Measurements from ENCODE around the gene BCKDHA.
"Not testable (repeated sequence)": the region's sequence is repeated elsewhere in the genome, so short reads cannot be mapped to it uniquely, and the experiment has no call there.

Gene BCKDHA

DNA sequence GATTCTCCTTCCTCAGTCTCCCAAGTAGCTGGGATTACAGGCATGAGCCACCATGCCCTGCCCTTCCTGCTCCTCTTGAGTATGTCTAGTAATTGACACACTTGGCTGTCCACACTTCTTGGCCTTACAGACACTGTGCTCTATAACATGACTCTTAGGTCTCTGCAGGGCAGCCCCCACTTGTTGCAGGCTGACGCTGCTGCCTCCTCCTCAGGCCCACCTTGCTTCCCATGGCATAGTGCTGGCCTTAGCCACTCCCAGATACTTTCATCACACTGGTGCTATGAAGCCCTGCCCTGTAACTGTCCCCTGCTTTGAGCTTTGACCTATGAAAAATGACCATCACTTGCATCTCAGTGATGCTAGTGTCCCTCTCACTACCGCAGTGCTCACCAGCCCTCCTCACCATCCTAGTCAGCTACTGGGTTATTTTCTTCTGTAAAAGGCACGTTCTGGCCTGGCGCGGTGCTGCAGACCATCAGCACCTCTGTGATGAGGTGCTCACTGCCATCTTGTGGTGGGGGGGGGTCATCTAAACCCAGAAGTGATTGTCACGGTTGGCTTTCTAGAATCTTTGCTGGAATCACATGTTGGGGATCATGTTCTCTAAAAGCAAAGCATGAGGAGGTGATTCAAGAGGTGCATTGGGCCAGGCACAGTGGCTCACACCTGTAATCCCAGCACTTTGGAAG lies 55.1 kb downstream of the BCKDHA start:
- DNase-seq = no peak

DNA sequence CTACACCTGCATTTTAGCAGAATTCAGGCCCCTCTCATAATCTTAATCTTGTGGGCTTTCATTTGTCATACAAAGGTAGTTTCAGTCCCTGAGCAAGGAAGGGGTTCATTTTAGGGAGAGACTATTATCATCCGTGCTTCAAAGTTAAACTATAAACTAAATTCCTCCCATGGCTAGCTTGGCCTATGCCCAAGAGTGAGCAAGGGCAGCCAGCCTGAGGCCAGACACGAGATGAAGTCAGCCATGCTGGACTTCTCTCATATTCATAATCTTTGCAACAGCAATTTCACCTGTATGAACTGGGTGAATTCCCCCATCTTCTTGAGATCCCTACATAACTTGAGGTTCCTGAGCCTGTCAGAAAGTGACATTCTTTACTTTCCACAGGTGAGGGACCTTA lies 58.3 kb downstream of the BCKDHA start:
- no peak for DNase-seq

DNA sequence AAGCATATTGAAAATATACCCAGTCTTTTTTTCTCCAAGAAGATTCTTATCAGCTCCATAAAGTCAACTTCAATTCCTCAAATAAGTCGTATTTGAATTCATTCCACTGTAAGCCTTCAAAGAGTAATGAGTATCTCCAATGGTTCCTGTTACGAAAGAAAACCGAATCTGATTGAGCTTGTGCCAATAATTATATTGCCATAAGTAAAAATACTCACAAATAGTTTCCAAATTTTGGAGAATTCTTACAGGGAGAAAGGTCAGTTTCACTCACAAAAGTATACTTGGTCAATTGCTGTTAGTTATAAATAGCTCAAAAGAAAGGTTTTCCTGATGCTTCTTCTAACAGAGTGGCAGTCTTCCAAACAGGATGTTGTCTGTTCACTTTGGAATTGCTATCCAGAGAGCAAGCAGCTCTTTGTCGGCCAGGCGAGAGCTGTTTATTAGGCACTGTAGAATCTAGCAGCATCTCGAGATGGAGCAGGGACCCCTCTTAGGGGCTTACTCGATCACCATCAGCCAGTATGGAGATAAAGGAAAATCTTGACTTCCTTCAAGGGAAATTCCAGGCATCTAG lies 58.8 kb downstream of the BCKDHA start:
- no peak for DNase-seq

DNA sequence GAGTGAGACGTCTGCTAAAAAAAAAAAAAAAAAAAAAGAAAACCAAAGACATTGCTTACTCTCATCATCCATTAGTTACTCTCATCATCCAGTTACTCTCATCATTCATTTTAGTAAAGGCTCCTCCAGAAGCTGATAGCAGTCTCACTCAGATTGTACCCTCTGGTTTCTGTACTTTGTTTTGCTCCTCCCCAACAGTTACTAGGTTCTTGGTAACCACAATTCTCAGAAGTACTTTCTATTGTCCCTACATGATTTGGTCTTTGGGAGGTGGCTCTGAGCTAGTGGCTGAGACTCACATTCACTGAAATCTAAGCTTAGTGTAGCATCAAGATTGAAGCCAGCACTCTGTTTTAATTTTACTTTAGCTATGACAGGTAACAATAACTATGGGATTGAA lies 59.6 kb downstream of the BCKDHA start:
- no peak for DNase-seq

DNA sequence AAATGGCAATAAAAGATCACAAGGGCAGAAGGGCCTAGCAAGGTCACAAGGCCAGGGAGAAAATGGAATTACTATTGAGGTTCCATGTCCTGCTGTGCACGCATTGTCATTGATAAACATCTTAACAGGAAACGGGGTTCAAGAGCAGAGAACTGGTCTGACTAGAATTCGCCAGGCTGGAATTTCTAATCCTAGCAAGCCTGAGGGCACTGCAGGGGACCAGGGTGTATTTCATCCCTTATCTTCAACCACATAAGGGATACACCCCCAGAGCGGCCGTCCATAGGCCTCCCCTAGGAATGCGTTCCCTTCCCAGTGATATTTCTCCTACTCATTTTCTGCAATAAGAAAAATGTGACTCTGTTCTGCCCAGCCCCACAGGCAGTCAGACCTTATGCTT lies 64.9 kb downstream of the BCKDHA start:
- no peak for DNase-seq

DNA sequence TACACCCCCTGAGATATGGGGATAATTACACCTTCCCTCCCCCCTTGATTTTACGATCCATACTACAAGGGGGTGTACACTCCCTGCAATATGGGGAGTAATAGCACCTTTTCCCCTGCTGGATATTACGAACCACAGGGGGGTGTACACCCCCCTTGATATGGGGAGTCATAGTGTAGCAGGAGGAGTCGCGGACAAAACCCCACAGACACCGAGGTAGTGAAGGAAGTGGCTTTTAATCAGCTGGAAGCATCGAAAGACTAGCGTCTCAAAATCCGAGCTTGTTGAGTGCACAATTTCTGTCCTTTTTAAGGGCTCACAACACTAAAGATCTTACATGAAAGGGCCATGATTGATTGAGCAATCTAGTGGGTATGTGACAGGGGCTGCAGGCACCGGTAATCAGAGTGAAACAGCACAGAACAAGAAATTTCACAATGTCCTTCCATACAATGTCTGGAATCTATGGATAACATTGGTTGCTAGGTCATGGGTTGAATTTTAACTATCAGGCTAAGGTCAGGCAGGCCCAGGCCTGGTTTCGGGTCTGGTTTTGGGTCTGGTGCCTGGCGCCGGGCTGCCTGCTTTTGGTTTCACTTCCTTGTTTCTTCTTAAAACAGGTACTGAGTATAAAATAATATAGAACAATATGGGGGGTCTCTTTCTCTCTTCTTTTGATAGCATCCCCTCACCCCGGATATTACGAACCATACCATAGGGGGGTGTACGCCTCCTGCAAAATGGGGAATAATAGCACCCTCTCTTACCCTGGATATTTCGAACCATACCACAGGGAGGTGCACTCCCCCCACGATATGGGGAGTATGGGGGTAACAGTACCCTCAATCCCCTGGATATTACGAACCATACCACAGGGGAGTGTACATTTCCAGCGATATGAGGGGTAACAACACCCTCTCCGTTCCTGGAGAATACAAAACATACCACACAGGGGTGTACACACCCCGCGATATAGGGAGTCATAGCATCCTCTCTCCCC lies 65.9 kb downstream of the BCKDHA start:
- DNase-seq = not testable (repeated sequence)

Data from eye (tissue), 1 donor.